ENCODE results near the gene CKB. TPM values are rescaled to one million over a fixed set of nuclear protein-coding genes. Genes with fewer than 3 reads are reported as not detected.

CKB gene
- total and polyA plus RNA-seq, 2 donors (not counting 1 experiment from before 2014, with no cell fraction given): 65.2 to 136 TPM

DNA sequence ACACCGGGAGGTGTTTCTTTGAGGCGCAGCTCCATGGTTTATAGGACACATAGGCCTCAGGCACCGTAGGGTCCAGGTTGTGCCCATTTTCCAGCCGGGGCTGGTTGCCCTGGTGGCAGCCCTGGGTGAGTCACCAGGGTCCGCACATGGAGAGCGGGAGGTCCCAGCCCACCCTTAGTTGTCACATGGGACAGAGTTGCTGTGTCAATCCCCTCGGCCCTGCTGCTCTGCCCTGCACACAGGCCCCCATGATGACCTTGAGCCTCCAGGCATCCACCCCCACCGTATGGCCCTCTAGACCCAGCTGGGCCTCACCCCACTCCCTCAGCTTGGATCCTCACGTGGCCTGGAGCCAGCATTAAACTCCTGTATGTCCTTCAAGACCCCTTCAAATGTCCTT is 14.1 kb upstream of the CKB start:
- Histone ChIP-seq H3K4me2 (ENCODE audit: extremely low read depth, insufficient read depth, low read length) (no peak overlapping the region), H3K4me1 (ENCODE audit: control insufficient read depth, extremely low read depth, insufficient read depth, low read length) (peaks cover 24% of the 10 kb centered on the region), H4K20me1 (ENCODE audit: control insufficient read depth, extremely low read depth, insufficient read depth, low read length) (no peaks in the 10 kb centered on the region), H3K36me3 (ENCODE audit: control insufficient read depth, insufficient read depth, low read length) (peaks cover 5% of the 10 kb centered on the region), H3K4me3 (replicated peaks in 1 of 4; ENCODE audit: control extremely low read depth in 1 of 4, insufficient read depth in 1 of 4, low read depth in 3 of 4, low read length in 4 of 4) (no peak overlapping the region), H3K79me2 (ENCODE audit: control insufficient read depth, insufficient read depth, low read length) (peaks cover 3% of the 10 kb centered on the region), H3K27me3 (ENCODE audit: control insufficient read depth, insufficient read depth, low read length) (no peaks in the 10 kb centered on the region), H2AFZ (ENCODE audit: low read length) (no peak overlapping the region), H3K9me3 (ENCODE audit: control insufficient read depth, insufficient read depth, low read depth, low read length) (no peaks in the 10 kb centered on the region), H3K27ac (ENCODE audit: insufficient read depth, low read length) (no peak overlapping the region), H3K9ac (ENCODE audit: insufficient read depth, low read length) (no peak overlapping the region)
- no peak for DNase-seq (ENCODE audit: low read depth in 2 of 2)
- TF ChIP-seq, protein P1, sequence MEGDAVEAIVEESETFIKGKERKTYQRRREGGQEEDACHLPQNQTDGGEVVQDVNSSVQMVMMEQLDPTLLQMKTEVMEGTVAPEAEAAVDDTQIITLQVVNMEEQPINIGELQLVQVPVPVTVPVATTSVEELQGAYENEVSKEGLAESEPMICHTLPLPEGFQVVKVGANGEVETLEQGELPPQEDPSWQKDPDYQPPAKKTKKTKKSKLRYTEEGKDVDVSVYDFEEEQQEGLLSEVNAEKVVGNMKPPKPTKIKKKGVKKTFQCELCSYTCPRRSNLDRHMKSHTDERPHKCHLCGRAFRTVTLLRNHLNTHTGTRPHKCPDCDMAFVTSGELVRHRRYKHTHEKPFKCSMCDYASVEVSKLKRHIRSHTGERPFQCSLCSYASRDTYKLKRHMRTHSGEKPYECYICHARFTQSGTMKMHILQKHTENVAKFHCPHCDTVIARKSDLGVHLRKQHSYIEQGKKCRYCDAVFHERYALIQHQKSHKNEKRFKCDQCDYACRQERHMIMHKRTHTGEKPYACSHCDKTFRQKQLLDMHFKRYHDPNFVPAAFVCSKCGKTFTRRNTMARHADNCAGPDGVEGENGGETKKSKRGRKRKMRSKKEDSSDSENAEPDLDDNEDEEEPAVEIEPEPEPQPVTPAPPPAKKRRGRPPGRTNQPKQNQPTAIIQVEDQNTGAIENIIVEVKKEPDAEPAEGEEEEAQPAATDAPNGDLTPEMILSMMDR (conservative IDR thresholded peaks at IDR 0.05 in 1 of 2, IDR thresholded peaks at IDR 0.05 in 1 of 2; ENCODE audit: low read depth in 1 of 2, low read length in 2 of 2): no peak

DNA sequence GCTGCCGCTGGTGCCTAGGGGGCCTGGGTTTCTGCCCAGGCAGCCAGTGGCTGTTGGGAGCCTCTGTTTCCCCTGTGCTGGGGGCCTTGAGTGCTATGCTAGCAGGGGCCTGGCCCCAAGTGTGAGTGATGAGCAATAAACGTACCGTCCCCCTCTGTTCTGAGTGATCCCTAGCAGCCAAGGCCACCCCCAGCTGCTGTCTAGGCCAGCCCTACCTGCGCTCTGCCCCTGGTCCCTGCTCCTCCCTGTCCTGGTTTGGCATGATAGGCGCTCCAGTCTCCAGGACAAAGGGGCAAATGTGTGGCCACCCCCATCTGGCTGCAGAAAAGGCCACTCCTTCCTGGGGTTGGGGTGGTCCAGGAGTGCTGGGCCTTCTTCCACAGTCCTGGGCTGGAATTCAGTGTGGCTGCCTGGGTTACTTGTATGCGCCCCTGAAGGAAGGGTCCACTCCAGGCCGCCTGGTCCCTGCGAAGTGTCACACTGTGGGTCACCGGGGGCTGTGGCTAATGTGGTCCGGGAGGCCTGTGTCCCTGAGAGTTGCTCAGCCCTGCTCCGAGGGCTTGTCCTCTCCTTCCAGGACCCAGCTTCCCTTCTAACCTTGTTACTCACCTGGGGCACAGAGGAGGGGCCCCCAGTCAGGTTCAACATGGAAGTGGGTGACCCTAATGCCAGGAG is 13.4 kb upstream of the CKB start:
- H3K4me2 ChIP-seq (ENCODE audit: extremely low read depth, insufficient read depth, low read length): no peak overlapping the region
- H3K4me3 ChIP-seq (replicated peaks in 1 of 4; ENCODE audit: control extremely low read depth in 1 of 4, insufficient read depth in 1 of 4, low read depth in 3 of 4, low read length in 4 of 4): no peak overlapping the region
- H3K4me1 ChIP-seq (ENCODE audit: control insufficient read depth, extremely low read depth, insufficient read depth, low read length): peaks cover 17% of the 10 kb centered on the region
- no peaks in the 10 kb centered on the region for H4K20me1 ChIP-seq (ENCODE audit: control insufficient read depth, extremely low read depth, insufficient read depth, low read length)
- H3K36me3 ChIP-seq (ENCODE audit: control insufficient read depth, insufficient read depth, low read length): peaks cover 5% of the 10 kb centered on the region
- TF ChIP-seq EZH2 (IDR thresholded peaks at IDR 0.05; ENCODE audit: low read length, missing control alignments): no peak
- TF ChIP-seq, protein P1 (conservative IDR thresholded peaks at IDR 0.05 in 1 of 2, IDR thresholded peaks at IDR 0.05 in 1 of 2; ENCODE audit: low read depth in 1 of 2, low read length in 2 of 2): no peak
- DNase-seq (ENCODE audit: low read depth in 2 of 2): no peak
- no peaks in the 10 kb centered on the region for H3K27me3 ChIP-seq (ENCODE audit: control insufficient read depth, insufficient read depth, low read length)
- H3K79me2 ChIP-seq (ENCODE audit: control insufficient read depth, insufficient read depth, low read length): peaks cover 8% of the 10 kb centered on the region
- no peak overlapping the region for H3K27ac ChIP-seq (ENCODE audit: insufficient read depth, low read length)
- no peak overlapping the region for H2AFZ ChIP-seq (ENCODE audit: low read length)
- no peak overlapping the region for H3K9ac ChIP-seq (ENCODE audit: insufficient read depth, low read length)
- no peaks in the 10 kb centered on the region for H3K9me3 ChIP-seq (ENCODE audit: control insufficient read depth, insufficient read depth, low read depth, low read length)

DNA sequence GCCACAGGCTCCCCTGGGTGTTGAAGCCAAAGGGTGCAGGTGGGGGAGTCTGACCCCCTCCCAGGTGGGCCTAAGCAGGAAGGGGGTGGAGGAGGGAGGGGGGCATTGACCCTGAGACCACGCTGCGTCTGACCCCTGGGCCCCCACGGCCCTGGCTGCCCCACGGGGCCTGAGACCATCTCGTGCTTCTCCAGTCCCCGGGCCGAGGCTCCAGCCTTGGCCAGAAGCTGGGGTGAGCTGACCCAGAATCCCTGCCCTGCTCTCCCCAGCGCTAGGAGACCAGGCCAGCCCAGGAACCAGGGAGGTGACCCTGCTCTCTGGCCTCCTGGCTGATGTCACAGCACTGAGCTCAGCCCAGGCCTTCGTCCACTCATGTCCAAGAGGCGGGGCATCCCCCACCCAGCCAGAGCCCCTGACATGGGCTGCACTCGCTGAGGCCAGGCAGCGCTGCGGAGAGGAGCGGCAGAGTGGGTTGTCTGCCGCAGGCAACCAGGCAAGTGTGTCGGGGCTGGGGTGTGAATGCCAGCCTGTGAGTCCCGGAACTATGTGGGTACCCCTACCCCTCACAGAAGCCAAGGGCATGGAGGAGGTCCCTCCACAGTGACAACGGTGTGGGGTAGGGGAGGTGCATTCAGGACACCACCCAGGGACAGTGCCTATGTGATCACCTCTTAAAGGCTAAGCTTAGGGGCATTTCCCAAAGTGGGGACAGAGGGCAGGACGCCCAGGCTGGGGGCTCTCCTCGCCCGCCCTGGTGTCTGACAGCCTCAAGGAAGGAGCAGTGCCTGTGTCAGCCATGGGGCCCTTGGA is 12.7 kb upstream of the CKB start:
- H3K4me3 ChIP-seq (replicated peaks in 1 of 4; ENCODE audit: control extremely low read depth in 1 of 4, insufficient read depth in 1 of 4, low read depth in 3 of 4, low read length in 4 of 4): no peak overlapping the region
- no peak overlapping the region for H3K27ac ChIP-seq (ENCODE audit: insufficient read depth, low read length)
- no peak for DNase-seq (ENCODE audit: low read depth in 2 of 2)

More for the DNA sequence above, 12.7 kb upstream of the CKB start:
- no peak for TF ChIP-seq EZH2 (IDR thresholded peaks at IDR 0.05; ENCODE audit: low read length, missing control alignments)
- TF ChIP-seq, protein P1 (conservative IDR thresholded peaks at IDR 0.05 in 1 of 2, IDR thresholded peaks at IDR 0.05 in 1 of 2; ENCODE audit: low read depth in 1 of 2, low read length in 2 of 2): no peak
- Histone ChIP-seq H4K20me1 (ENCODE audit: control insufficient read depth, extremely low read depth, insufficient read depth, low read length) (no peaks in the 10 kb centered on the region), H3K27me3 (ENCODE audit: control insufficient read depth, insufficient read depth, low read length) (no peaks in the 10 kb centered on the region), H3K9ac (ENCODE audit: insufficient read depth, low read length) (no peak overlapping the region), H3K79me2 (ENCODE audit: control insufficient read depth, insufficient read depth, low read length) (peaks cover 15% of the 10 kb centered on the region), H3K4me1 (ENCODE audit: control insufficient read depth, extremely low read depth, insufficient read depth, low read length) (peaks cover 10% of the 10 kb centered on the region), H3K36me3 (ENCODE audit: control insufficient read depth, insufficient read depth, low read length) (peaks cover 5% of the 10 kb centered on the region), H3K4me2 (ENCODE audit: extremely low read depth, insufficient read depth, low read length) (no peak overlapping the region), H3K9me3 (ENCODE audit: control insufficient read depth, insufficient read depth, low read depth, low read length) (no peaks in the 10 kb centered on the region), H2AFZ (ENCODE audit: low read length) (no peak overlapping the region)

Data from fibroblast of lung (primary cell).